ENCODE data around the gene SPTBN1.
"Not testable (repeated sequence)": the region's sequence is repeated elsewhere in the genome, so short reads cannot be mapped to it uniquely, and the experiment has no call there.

The SPTBN1 gene

DNA sequence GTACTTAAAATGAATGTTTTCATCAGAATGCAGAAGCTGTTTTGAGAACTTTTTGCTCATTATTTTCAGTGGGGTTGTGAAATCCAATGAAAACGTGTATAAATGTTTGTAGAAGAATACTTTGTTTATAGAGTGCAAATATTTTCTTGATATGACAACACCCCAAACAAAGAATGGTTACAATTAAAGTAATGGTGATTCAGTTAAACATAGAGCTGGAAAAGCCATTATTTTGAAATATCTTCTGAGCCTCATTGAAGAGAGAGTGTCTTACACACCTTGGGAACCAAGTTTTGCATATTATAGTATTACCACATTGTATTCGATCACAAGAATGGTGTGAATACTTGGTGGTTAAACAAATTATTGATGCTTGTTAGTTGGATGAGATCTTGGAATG lies 48.7 kb downstream of the SPTBN1 start:
- H3K27me3 ChIP-seq (ENCODE audit: control insufficient read depth in 1 of 2, insufficient read depth in 2 of 2, low read length in 2 of 2) = no peaks in the 10 kb centered on the region
- H3K36me3 ChIP-seq (ENCODE audit: insufficient read depth, low read length) = no peaks in the 10 kb centered on the region
- H3K4me1 ChIP-seq (ENCODE audit: insufficient read depth, low read length) = peaks cover 49% of the 10 kb centered on the region
- H3K9me3 ChIP-seq (ENCODE audit: low read length) = no peaks in the 10 kb centered on the region
- no peak overlapping the region for H3K27ac ChIP-seq (ENCODE audit: low read depth, low read length)
- H3K9ac ChIP-seq (ENCODE audit: low read length) = no peak overlapping the region
- no peak overlapping the region for H3K4me3 ChIP-seq (ENCODE audit: low read depth in 1 of 2, low read length in 2 of 2)

DNA sequence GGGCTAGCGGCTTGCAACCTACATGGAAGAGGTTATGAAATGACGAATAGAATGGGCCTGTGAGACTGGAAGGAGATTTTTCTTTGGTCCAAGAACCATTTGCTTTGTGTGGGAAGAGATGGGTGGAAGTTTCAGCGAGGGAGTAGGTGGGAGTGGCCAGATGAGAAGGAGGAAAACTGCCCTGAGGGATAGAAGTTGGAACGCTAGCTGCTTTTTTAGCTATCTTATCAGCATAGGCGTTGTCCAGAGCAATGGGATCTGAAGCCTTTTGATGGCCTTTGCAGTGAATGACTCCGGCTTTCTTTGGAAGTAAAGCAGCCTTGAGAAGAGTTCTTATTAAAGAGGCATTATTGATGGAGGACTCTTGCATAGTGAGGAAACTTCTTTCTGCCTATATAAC lies 52.4 kb downstream of the SPTBN1 start:
- Histone ChIP-seq H3K4me1 (ENCODE audit: insufficient read depth, low read length) (peaks cover 24% of the 10 kb centered on the region), H3K4me3 (ENCODE audit: low read depth in 1 of 2, low read length in 2 of 2) (no peak overlapping the region), H3K9ac (ENCODE audit: low read length) (no peak overlapping the region), H3K9me3 (ENCODE audit: low read length) (no peaks in the 10 kb centered on the region), H3K27ac (ENCODE audit: low read depth, low read length) (no peak overlapping the region), H3K36me3 (ENCODE audit: insufficient read depth, low read length) (no peaks in the 10 kb centered on the region), H3K27me3 (ENCODE audit: control insufficient read depth in 1 of 2, insufficient read depth in 2 of 2, low read length in 2 of 2) (no peaks in the 10 kb centered on the region)

DNA sequence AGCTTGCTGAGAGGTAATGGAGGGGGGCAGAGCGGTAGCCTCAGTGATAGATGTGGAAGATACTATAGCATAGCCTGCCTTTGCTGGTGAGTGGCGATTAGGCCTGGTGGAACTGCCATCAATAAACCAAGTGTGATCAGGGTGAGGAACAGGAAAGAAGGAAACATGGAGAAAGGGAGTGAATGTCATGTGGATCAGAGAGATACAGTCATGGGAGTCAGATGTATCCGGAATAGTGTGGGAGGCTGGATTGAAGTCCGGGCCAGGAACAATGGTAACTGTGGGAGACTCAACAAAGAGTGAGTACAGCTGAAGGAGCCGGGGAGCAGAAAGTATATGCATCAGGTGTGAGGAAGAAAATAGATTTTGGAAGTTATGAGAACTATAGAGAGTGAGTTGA lies 52.9 kb downstream of the SPTBN1 start:
- not testable (repeated sequence) for H3K27me3 ChIP-seq (ENCODE audit: control insufficient read depth in 1 of 2, insufficient read depth in 2 of 2, low read length in 2 of 2); H3K9me3 ChIP-seq (ENCODE audit: low read length); H3K9ac ChIP-seq (ENCODE audit: low read length); H3K27ac ChIP-seq (ENCODE audit: low read depth, low read length); H3K4me3 ChIP-seq (ENCODE audit: low read depth in 1 of 2, low read length in 2 of 2); H3K36me3 ChIP-seq (ENCODE audit: insufficient read depth, low read length)
- H3K4me1 ChIP-seq (ENCODE audit: insufficient read depth, low read length) = peaks cover 20% of the 10 kb centered on the region

DNA sequence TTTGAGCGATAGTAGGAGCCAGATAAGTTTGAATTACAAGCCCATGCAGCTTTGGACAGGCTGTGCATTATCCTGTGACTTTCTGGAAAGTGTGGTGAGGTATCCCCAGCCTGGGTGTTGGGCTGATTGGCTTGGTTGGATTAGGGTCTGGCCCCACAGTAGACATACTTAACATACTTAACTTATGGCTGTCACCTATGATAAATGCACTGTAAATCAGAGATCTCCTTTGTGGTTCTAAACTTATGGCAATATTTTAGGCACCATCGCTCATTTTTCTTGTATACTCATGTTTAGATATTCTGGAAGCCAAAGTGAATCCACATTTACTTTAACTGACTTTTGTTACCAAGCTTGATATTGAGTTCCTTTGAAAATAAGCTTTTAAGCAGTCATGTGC lies 54.8 kb downstream of the SPTBN1 start:
- Histone ChIP-seq H3K4me3 (ENCODE audit: low read depth in 1 of 2, low read length in 2 of 2) (no peak overlapping the region), H3K9ac (ENCODE audit: low read length) (no peak overlapping the region), H3K36me3 (ENCODE audit: insufficient read depth, low read length) (no peaks in the 10 kb centered on the region), H3K27me3 (ENCODE audit: control insufficient read depth in 1 of 2, insufficient read depth in 2 of 2, low read length in 2 of 2) (no peaks in the 10 kb centered on the region), H3K27ac (ENCODE audit: low read depth, low read length) (no peak overlapping the region), H3K4me1 (ENCODE audit: insufficient read depth, low read length) (peaks cover 11% of the 10 kb centered on the region), H3K9me3 (ENCODE audit: low read length) (no peaks in the 10 kb centered on the region)

DNA sequence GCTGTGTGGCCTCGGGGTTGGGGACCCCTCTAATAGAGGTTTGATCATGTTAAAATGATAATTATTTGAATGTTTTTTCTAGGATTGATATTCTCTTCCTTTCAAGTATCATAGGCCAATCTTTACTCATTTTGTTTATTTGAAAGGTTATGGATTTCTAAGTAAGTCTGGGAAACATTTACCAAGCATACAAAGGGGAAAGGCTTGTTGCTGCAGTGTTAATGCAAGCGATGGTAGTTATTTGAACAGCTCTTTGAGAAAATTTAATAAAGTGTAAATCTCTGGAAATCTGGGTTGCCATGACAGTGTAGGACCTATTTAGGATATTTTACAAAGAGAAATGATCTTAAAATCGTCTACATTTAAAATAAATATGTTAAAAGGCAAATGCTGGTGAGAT lies 56.1 kb downstream of the SPTBN1 start:
- Histone ChIP-seq H3K9me3 (ENCODE audit: low read length) (no peaks in the 10 kb centered on the region), H3K4me1 (ENCODE audit: insufficient read depth, low read length) (peaks cover 11% of the 10 kb centered on the region), H3K9ac (ENCODE audit: low read length) (no peak overlapping the region), H3K4me3 (ENCODE audit: low read depth in 1 of 2, low read length in 2 of 2) (no peak overlapping the region), H3K36me3 (ENCODE audit: insufficient read depth, low read length) (no peaks in the 10 kb centered on the region), H3K27me3 (ENCODE audit: control insufficient read depth in 1 of 2, insufficient read depth in 2 of 2, low read length in 2 of 2) (no peaks in the 10 kb centered on the region), H3K27ac (ENCODE audit: low read depth, low read length) (no peak overlapping the region)

DNA sequence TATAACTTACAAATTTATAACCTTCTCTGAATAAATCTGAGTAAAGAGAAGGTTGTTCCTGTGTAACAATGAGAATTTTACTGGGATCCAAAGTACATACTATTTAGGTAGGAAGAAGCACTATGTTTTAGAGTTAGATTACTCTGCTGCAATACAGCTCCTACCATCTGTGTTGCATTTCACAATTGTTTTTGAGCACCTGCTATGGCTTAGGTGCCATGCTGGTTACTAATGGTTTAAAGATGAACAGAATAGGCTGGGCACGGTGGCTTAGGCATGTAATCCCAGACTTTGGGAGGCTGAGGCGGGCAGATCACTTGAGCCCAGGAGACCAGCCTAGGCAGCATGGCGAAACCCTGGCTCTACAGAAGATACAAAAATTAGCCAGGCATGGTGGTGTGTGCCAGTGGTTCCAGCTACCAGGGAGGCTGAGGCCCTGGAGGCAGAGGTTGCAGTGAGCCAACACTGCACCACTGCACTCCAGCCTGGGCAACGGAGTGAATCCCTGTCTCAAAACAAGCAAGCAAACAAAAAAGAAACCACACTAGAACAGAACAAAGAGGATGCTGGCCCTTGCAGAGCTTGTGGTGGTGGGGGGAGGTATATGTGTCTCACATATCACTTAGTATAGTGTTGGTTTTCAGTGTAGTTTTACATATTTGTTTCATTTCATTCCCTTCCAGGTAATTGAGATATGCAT lies 56.7 kb downstream of the SPTBN1 start:
- peaks cover 11% of the 10 kb centered on the region for H3K4me1 ChIP-seq (ENCODE audit: insufficient read depth, low read length)
- H3K9me3 ChIP-seq (ENCODE audit: low read length) = no peaks in the 10 kb centered on the region
- no peak overlapping the region for H3K4me3 ChIP-seq (ENCODE audit: low read depth in 1 of 2, low read length in 2 of 2)
- no peak overlapping the region for H3K9ac ChIP-seq (ENCODE audit: low read length)
- no peaks in the 10 kb centered on the region for H3K27me3 ChIP-seq (ENCODE audit: control insufficient read depth in 1 of 2, insufficient read depth in 2 of 2, low read length in 2 of 2)
- no peaks in the 10 kb centered on the region for H3K36me3 ChIP-seq (ENCODE audit: insufficient read depth, low read length)
- no peak overlapping the region for H3K27ac ChIP-seq (ENCODE audit: low read depth, low read length)

DNA sequence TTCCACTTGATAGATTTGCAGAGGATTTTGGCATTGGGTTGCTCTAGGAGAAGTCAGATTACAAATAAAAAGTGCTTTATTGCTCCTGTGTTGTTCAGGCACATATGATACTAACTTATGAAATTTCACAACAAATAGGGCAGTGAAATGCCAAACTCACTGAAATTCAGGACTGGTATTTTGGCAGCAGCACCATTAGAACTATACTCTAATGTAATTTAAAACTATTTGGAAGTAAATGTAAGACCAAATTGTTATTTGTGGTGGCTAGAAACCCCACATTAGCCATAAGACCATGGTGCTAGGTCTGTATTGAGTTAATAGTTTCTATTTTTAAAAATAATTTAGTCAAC lies 57.2 kb downstream of the SPTBN1 start:
- H3K36me3 ChIP-seq (ENCODE audit: insufficient read depth, low read length) = no peaks in the 10 kb centered on the region
- H3K4me1 ChIP-seq (ENCODE audit: insufficient read depth, low read length) = peaks cover 11% of the 10 kb centered on the region
- H3K9ac ChIP-seq (ENCODE audit: low read length) = no peak overlapping the region
- H3K27ac ChIP-seq (ENCODE audit: low read depth, low read length) = no peak overlapping the region
- H3K9me3 ChIP-seq (ENCODE audit: low read length) = no peaks in the 10 kb centered on the region
- H3K4me3 ChIP-seq (ENCODE audit: low read depth in 1 of 2, low read length in 2 of 2) = no peak overlapping the region
- H3K27me3 ChIP-seq (ENCODE audit: control insufficient read depth in 1 of 2, insufficient read depth in 2 of 2, low read length in 2 of 2) = no peaks in the 10 kb centered on the region

DNA sequence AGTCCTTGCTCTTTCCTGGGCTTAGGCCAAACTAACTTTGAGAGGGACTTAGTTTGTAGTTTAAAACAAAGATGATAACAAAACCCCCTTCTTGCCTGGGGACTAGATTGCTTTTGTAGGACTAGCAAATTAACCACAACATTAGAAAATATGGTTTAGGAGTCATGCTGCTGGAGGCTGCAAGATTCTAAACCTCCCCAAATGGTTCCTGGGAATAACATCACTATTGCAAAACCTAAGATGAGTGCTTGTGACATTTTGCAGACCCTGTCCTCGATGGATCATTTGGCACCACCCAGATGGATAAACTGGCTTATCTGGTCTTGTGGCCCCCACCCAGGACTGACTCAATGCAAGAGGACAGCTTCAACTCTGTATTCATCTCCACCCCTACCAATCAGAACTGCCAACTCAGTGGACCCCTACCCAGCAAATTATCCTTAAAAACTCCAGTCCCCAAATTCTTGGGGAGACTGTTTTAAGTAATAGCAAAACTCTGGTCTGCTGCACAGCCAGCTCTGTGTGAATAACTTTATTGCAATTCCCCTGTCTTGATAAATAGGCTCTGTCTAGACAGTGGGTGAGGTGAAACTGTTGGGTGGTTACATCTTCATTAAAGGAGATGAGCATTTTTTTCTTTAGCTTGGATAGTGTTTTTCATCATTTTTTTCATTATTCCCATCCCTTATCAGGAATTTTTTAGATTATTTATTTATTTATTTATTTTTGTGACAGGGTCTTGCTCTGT lies 58.9 kb downstream of the SPTBN1 start:
- H3K36me3 ChIP-seq (ENCODE audit: insufficient read depth, low read length) = no peaks in the 10 kb centered on the region
- H3K4me3 ChIP-seq (ENCODE audit: low read depth in 1 of 2, low read length in 2 of 2) = no peak overlapping the region
- H3K27me3 ChIP-seq (ENCODE audit: control insufficient read depth in 1 of 2, insufficient read depth in 2 of 2, low read length in 2 of 2) = no peaks in the 10 kb centered on the region
- H3K27ac ChIP-seq (ENCODE audit: low read depth, low read length) = no peak overlapping the region
- peaks cover 11% of the 10 kb centered on the region for H3K4me1 ChIP-seq (ENCODE audit: insufficient read depth, low read length)
- H3K9me3 ChIP-seq (ENCODE audit: low read length) = no peaks in the 10 kb centered on the region
- no peak overlapping the region for H3K9ac ChIP-seq (ENCODE audit: low read length)

DNA sequence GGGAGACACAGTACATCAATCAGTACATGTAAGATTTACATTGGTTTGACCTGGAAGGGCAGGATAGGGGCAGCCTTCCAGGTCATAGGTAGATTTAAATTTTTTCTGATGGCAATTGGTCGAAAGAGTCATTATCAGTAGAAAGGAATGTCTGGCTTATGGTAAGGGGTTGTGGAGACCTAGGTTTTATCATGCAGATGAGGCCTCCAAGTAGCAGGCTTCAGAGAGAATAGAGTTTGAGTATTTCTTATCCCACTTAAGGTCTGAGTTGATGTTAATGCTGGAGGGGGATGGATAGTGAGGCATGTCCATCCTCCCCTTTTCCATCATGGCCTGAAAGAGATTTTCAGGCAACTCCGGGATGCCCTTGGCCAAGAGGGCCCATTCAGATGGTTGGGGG lies 60.7 kb downstream of the SPTBN1 start:
- Histone ChIP-seq H3K4me1 (ENCODE audit: insufficient read depth, low read length) (peaks cover 22% of the 10 kb centered on the region), H3K27me3 (ENCODE audit: control insufficient read depth in 1 of 2, insufficient read depth in 2 of 2, low read length in 2 of 2) (no peaks in the 10 kb centered on the region), H3K27ac (ENCODE audit: low read depth, low read length) (no peak overlapping the region)

DNA sequence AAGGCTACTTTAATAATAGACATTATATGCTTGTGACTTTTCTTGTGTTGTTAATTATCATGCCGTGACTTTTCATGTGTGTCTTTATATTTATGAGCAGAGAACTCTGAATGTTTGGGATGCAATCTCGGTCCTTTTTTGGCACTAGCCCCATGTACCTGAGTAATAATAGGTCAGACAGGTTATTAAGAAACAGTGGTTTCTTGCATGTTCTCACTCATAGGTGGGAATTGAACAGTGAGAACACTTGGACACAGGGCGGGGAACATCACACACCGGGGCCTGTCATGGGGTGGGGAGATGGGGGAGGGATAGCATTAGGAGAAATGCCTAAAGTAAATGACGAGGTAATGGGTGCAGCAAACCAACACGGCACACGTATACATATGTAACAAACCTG lies 61.9 kb downstream of the SPTBN1 start:
- H3K4me3 ChIP-seq (ENCODE audit: low read depth in 1 of 2, low read length in 2 of 2); H3K27ac ChIP-seq (ENCODE audit: low read depth, low read length); H3K9ac ChIP-seq (ENCODE audit: low read length); H3K36me3 ChIP-seq (ENCODE audit: insufficient read depth, low read length); H3K9me3 ChIP-seq (ENCODE audit: low read length); H3K27me3 ChIP-seq (ENCODE audit: control insufficient read depth in 1 of 2, insufficient read depth in 2 of 2, low read length in 2 of 2): not testable (repeated sequence)
- peaks cover 17% of the 10 kb centered on the region for H3K4me1 ChIP-seq (ENCODE audit: insufficient read depth, low read length)

More for the DNA sequence above, 60.7 kb downstream of the SPTBN1 start:
- Histone ChIP-seq H3K9ac (ENCODE audit: low read length) (no peak overlapping the region), H3K9me3 (ENCODE audit: low read length) (no peaks in the 10 kb centered on the region), H3K4me3 (ENCODE audit: low read depth in 1 of 2, low read length in 2 of 2) (no peak overlapping the region), H3K36me3 (ENCODE audit: insufficient read depth, low read length) (no peaks in the 10 kb centered on the region)

DNA sequence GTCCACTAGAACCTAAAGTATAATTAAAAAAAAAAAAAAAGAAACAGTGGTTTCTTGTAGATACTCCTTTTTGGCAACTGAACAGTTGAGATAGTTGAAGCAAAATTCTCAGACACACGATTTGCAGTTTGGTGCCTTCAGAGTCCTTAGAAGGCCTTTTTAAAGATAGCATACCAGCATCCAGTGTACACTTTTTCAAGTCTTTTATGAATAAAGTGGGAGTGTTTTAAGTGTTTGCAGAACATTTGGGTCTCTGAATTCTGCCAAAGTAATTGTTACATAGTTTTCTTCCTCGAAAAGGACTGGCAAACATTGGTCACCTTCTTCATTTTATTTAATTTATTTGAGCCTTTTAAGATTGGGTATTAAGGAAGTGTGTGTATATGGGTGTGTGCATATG lies 62.3 kb downstream of the SPTBN1 start:
- H3K36me3 ChIP-seq (ENCODE audit: insufficient read depth, low read length) = no peaks in the 10 kb centered on the region
- no peak overlapping the region for H3K27ac ChIP-seq (ENCODE audit: low read depth, low read length)
- peaks cover 17% of the 10 kb centered on the region for H3K4me1 ChIP-seq (ENCODE audit: insufficient read depth, low read length)
- no peaks in the 10 kb centered on the region for H3K27me3 ChIP-seq (ENCODE audit: control insufficient read depth in 1 of 2, insufficient read depth in 2 of 2, low read length in 2 of 2)
- H3K9ac ChIP-seq (ENCODE audit: low read length) = no peak overlapping the region
- H3K4me3 ChIP-seq (ENCODE audit: low read depth in 1 of 2, low read length in 2 of 2) = no peak overlapping the region
- no peaks in the 10 kb centered on the region for H3K9me3 ChIP-seq (ENCODE audit: low read length)

Measured in muscle layer of colon (tissue), 2 donors.